ENCODE results near the gene TMSB10.
A peak's percentile ranks its signal among the peaks of the same experiment; 100 is the strongest.
"Not testable (repeated sequence)": the region's sequence is repeated elsewhere in the genome, so short reads cannot be mapped to it uniquely, and the experiment has no call there.

Gene TMSB10

GRCh38 chr2:84905181-84906107 lies at the start of gene TMSB10:
Gene TMSB10 (plus strand): TSS chr2:84905656.
- peak; percentile 89 for DNase-seq (ENCODE audit: low read depth)

- no peak for DNase-seq (ENCODE audit: low read depth)
Observed at GRCh38 chr2:84855731-84856130, 49.7 kb upstream of the TMSB10 start.

GRCh38 chr2:84856787-84857186 lies 48.7 kb upstream of the TMSB10 start:
- no peak for DNase-seq (ENCODE audit: low read depth)

GRCh38 chr2:84857566-84857965 lies 47.9 kb upstream of the TMSB10 start:
- DNase-seq (ENCODE audit: low read depth) = no peak

- no peak for DNase-seq (ENCODE audit: low read depth)
Observed at GRCh38 chr2:84858123-84858522, 47.3 kb upstream of the TMSB10 start.

GRCh38 chr2:84858937-84859336 lies 46.5 kb upstream of the TMSB10 start:
- DNase-seq (ENCODE audit: low read depth) = no peak

- no peak for DNase-seq (ENCODE audit: low read depth)
Observed at GRCh38 chr2:84861539-84861938, 43.9 kb upstream of the TMSB10 start.

GRCh38 chr2:84862006-84862405 lies 43.5 kb upstream of the TMSB10 start:
- DNase-seq (ENCODE audit: low read depth) = no peak

- peak; percentile 57 for DNase-seq (ENCODE audit: low read depth)
Observed at GRCh38 chr2:84865181-84865783, 40.2 kb upstream of the TMSB10 start.

- no peak for DNase-seq (ENCODE audit: low read depth)
Observed at GRCh38 chr2:84866122-84866521, 39.3 kb upstream of the TMSB10 start.

- not testable (repeated sequence) for DNase-seq (ENCODE audit: low read depth)
Observed at GRCh38 chr2:84868327-84868726, 37.1 kb upstream of the TMSB10 start.

GRCh38 chr2:84870306-84870705 lies 35.1 kb upstream of the TMSB10 start:
- no peak for DNase-seq (ENCODE audit: low read depth)

- DNase-seq (ENCODE audit: low read depth) = not testable (repeated sequence)
Observed at GRCh38 chr2:84872691-84873090, 32.8 kb upstream of the TMSB10 start.

- no peak for DNase-seq (ENCODE audit: low read depth)
Observed at GRCh38 chr2:84873350-84873749, 32.1 kb upstream of the TMSB10 start.

- DNase-seq (ENCODE audit: low read depth) = peak; percentile 65
Observed at GRCh38 chr2:84874381-84875212, 30.9 kb upstream of the TMSB10 start.

- DNase-seq (ENCODE audit: low read depth) = no peak
Observed at GRCh38 chr2:84875213-84875560, 30.3 kb upstream of the TMSB10 start.

GRCh38 chr2:84875619-84876018 lies 29.8 kb upstream of the TMSB10 start:
- DNase-seq (ENCODE audit: low read depth) = not testable (repeated sequence)

GRCh38 chr2:84876369-84876768 lies 29.1 kb upstream of the TMSB10 start:
- DNase-seq (ENCODE audit: low read depth) = no peak

- DNase-seq (ENCODE audit: low read depth) = no peak
Observed at GRCh38 chr2:84878459-84878858, 27.0 kb upstream of the TMSB10 start.

- peak; percentile 52 for DNase-seq (ENCODE audit: low read depth)
Observed at GRCh38 chr2:84878896-84879583, 26.4 kb upstream of the TMSB10 start.

- no peak for DNase-seq (ENCODE audit: low read depth)
Observed at GRCh38 chr2:84879584-84880394, 25.7 kb upstream of the TMSB10 start.
